AG10803 (cell line): ENCODE measurements around the gene ERG.

Experiments used
- DNase-seq: peaks from one replicate; pipeline ENCODE4 v3.0.0; 2010; ENCODE audit warnings: low read depth
- H3K4me3 ChIP-seq: 2 replicates; pipeline ENCODE4 v1.5.1; 2011; ENCODE audit warnings: mild to moderate bottlenecking, low read length, control low read depth
- TF ChIP-seq, protein P1 (sequence below): conservative IDR thresholded peaks from 2 replicates; pipeline ENCODE4 v1.5.1; 2011; ENCODE audit warnings: mild to moderate bottlenecking, low read length, control low read depth, inconsistent platforms

The ERG gene

DNA sequence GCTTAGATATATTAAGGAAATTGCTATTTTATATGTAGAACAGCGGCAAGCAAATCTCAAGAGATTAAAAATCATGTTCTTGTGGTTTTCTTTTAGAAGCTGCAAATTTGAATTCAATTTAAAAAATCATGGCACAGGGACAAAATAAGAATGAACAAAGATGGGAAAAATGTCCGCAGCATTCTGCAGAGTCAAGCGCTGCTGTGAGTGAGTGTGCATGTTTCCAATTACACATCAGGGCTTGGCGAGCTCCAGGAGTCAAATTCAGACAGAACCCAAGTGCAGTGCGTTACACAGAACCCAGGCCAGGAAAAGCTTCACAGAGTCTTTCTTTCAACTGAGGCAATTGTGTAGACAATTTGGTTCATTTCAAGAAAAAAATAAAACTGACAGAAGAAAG is 33.3 kb upstream of the ERG start:
- peak; percentile 73 for DNase-seq
- no peak overlapping the region for H3K4me3 ChIP-seq
- TF ChIP-seq, protein P1, sequence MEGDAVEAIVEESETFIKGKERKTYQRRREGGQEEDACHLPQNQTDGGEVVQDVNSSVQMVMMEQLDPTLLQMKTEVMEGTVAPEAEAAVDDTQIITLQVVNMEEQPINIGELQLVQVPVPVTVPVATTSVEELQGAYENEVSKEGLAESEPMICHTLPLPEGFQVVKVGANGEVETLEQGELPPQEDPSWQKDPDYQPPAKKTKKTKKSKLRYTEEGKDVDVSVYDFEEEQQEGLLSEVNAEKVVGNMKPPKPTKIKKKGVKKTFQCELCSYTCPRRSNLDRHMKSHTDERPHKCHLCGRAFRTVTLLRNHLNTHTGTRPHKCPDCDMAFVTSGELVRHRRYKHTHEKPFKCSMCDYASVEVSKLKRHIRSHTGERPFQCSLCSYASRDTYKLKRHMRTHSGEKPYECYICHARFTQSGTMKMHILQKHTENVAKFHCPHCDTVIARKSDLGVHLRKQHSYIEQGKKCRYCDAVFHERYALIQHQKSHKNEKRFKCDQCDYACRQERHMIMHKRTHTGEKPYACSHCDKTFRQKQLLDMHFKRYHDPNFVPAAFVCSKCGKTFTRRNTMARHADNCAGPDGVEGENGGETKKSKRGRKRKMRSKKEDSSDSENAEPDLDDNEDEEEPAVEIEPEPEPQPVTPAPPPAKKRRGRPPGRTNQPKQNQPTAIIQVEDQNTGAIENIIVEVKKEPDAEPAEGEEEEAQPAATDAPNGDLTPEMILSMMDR, result no peak

DNA sequence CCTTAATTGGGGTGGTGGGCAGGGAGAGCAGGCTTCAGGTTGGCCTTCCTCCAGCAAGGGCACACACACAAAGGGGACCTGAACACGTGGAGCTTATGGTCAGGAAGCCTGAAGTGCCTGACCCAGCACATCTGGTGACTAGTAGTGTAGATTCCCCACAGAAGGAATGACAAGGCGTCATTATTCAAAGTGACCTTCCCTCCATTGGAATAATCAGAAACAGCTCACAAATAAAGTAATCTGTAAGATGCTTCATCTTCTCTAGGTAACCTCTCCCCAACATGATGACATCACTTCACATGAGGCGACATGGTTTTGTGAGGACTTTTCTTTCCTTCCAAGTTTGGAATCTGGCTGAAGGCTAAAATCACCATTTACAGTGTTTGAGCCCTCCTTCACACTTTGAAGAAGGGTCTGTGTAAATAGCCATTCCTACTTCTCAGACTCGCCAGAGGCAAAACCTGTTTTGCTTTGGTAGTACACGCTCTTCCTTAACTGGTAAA is 32.8 kb upstream of the ERG start:
- H3K4me3 ChIP-seq, result no peak overlapping the region

DNA sequence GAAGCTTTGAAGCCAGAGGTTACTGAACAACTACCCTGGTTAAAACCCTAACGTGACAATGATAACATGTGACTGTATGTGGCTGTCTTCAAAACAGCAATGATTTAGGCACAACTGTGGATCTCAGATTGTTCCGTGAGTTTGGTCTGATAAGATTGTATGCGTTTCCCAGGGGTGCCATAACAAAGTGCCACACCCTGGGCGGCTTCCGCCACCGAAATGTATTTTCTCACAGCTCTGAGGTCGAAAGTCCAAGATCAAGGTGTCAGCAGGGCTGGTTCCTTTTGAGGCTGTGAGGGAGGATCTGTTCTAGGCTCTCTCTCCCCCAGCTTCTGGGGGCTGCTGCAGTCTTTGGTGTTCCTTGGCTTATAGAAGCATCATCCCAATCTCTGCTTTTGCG is 29.5 kb upstream of the ERG start:
- no peak for DNase-seq
- H3K4me3 ChIP-seq, result no peak overlapping the region

More for the DNA sequence above, 32.8 kb upstream of the ERG start:
- peak; percentile 2 for DNase-seq
- TF ChIP-seq, protein P1, result no peak

DNA sequence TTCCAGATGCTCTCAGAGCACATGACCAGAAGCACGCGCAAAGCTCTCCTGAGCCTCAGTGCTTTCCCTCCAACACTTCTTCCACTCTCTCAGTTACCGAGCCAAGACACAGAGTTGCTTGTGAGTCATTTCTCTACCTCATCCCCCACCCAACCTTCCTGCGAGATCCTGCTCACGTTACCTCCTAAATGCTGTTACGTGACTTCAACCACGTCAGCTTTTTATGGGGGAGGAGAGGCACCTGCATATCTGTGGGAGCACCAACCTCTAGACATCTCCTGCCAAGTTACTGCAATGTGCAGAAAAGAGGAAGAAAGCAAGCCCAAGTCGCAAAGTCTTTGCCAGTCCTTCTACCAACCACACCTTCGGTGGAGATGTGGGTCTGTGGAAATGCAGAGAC is 27.2 kb upstream of the ERG start:
- TF ChIP-seq, protein P1, result no peak
- no peak for DNase-seq
- no peak overlapping the region for H3K4me3 ChIP-seq

More for the DNA sequence above, 29.5 kb upstream of the ERG start:
- TF ChIP-seq, protein P1, result no peak

DNA sequence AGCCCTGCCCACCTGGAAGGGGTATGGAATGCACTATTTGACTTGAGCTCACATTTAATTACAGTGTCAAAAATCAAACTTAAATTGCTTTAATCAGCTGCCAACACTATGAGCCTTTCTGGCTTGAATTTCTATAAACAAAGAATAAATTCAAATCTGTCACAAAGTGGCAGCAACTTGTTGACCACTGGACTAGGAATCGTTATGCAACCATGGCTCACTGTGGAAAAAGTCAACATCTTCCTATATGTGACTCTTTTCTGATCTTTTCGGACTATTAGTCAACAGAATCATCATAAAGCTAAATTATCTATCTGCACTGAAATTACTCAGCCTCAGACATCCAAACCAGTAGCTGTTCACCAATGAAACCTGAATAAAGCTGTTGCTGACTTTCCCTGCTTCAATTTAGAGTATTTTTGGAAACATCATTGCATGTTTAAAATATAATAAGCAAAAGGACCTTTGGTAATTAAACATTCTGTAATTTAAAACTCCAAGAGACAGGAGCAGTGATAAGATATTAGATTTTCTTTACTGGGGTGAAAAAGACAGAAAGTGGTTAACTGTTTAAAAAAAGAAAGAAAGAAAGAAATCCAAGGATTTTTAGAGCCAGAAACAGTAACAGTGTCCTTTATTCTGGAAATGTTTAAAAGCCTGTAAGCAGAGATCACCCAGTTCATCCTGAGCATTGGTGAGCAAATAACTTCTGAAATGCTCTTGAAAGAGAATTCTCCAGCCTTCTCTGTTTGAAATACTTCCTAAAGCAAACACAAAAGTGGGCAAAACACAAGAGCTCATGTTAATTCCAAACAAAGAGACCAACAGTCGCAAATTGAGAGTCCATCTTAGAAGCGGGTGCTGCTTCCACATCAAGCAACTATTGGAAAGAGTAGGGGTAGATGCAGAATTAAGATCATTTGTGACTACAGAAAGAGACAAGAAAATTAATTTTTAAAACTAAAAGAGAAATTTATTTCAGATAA is 26.2 kb upstream of the ERG start:
- no peak overlapping the region for H3K4me3 ChIP-seq
- no peak for DNase-seq
- TF ChIP-seq, protein P1, result no peak

DNA sequence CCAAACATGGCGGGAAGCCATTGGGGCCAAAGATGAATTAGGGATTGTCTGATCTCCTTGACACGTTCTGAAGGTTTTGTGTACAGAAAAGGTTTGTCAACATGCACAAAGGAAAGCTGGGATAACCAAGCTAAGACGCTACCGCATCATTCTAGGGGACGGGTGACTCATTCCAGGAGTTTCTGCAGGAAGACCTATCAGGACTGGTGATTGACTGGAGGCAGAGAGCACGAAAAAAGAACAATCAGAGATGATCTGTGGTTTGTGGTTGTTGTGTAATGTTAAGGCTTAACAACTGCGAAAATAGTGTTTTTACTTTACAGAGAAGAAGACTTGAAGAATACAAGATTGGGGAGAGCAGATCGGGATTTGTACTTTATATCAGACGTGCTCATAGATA is 22.2 kb upstream of the ERG start:
- TF ChIP-seq, protein P1, result no peak
- H3K4me3 ChIP-seq, result no peak overlapping the region
- no peak for DNase-seq
